Fibroblast of lung (primary cell): ENCODE results near the gene AKAP12. TPM values are rescaled to one million over a fixed set of nuclear protein-coding genes. Genes with fewer than 3 reads are reported as not detected.

Source experiments
- DNase-seq, 2 donors: peaks; one replicate each; pipeline versions ENCODE4 v3.0.0 to v3.0.0-alpha.2; 2010; ENCODE audit warnings: low read depth in 2 of 2
- H2AFZ ChIP-seq: 2 replicates; pipeline ENCODE4 v1.5.1; 2012; ENCODE audit warnings: low read length, control low read depth, inconsistent platforms
- H3K27ac ChIP-seq: 2 replicates; pipeline ENCODE4 v1.5.1; 2011; ENCODE audit warnings: low read length, control low read depth; ENCODE audit not compliant: insufficient read depth
- H3K27me3 ChIP-seq: 2 replicates; pipeline ENCODE4 v1.5.1; 2011; ENCODE audit warnings: mild to moderate bottlenecking, low read length; ENCODE audit not compliant: control insufficient read depth, insufficient read depth
- H3K36me3 ChIP-seq: 2 replicates; pipeline ENCODE4 v1.5.1; 2011; ENCODE audit warnings: low read length; ENCODE audit not compliant: control insufficient read depth, insufficient read depth
- H3K4me1 ChIP-seq: 2 replicates; pipeline ENCODE4 v1.5.1; 2011; ENCODE audit warnings: low read length; ENCODE audit not compliant: control insufficient read depth, insufficient read depth; ENCODE audit errors: extremely low read depth
- H3K4me2 ChIP-seq: 2 replicates; pipeline ENCODE4 v1.5.1; 2011; ENCODE audit warnings: low read length, control low read depth; ENCODE audit not compliant: insufficient read depth; ENCODE audit errors: extremely low read depth
- H3K4me3 ChIP-seq, 4 experiments: fragments of 200-600 bp in 1 of 4; sonication (generic) in 1 of 4; replicated peaks in 1 of 4; 2 replicates each; pipeline ENCODE4 v1.5.1; 2011 to 2016; ENCODE audit warnings: low read length in 4 of 4, low read depth in 3 of 4, mild to moderate bottlenecking in 3 of 4, control low read depth in 2 of 4, inconsistent platforms in 1 of 4, mixed read lengths in 1 of 4; ENCODE audit not compliant: insufficient read depth in 1 of 4; ENCODE audit errors: control extremely low read depth in 1 of 4
- H3K79me2 ChIP-seq: 2 replicates; pipeline ENCODE4 v1.5.1; 2012; ENCODE audit warnings: mild to moderate bottlenecking, low read length, inconsistent platforms; ENCODE audit not compliant: control insufficient read depth, insufficient read depth
- H3K9ac ChIP-seq: 2 replicates; pipeline ENCODE4 v1.5.1; 2011; ENCODE audit warnings: mild to moderate bottlenecking, low read length, control low read depth; ENCODE audit not compliant: insufficient read depth
- H3K9me3 ChIP-seq: 2 replicates; pipeline ENCODE4 v1.5.1; 2012; ENCODE audit warnings: low read depth, low read length; ENCODE audit not compliant: control insufficient read depth, insufficient read depth
- H4K20me1 ChIP-seq: 2 replicates; pipeline ENCODE4 v1.5.1; 2011; ENCODE audit warnings: low read length; ENCODE audit not compliant: control insufficient read depth, insufficient read depth; ENCODE audit errors: extremely low read depth
- CTCF ChIP-seq, 2 donors: IDR thresholded peaks in 1 of 2; conservative IDR thresholded peaks in 1 of 2; 1 replicate in 1 of 2; 2 replicates in 1 of 2; pipeline ENCODE4 v1.5.1; 2011 to 2012; ENCODE audit warnings: low read length in 2 of 2, control low read depth in 1 of 2, inconsistent platforms in 1 of 2, low read depth in 1 of 2, mild to moderate bottlenecking in 1 of 2
- EZH2 ChIP-seq: IDR thresholded peaks from 2 replicates; pipeline ENCODE4 v1.5.1; 2012; ENCODE audit warnings: low read length, control low read depth, mild to moderate bottlenecking; ENCODE audit errors: missing control alignments
- polyA plus RNA-seq, 2 donors: library from polyadenylated mRNA; depleted of rRNA in 1 of 2; stranded (reverse) in 1 of 2; unstranded in 1 of 2; fragments of >200 nt; gene quantifications; 2 replicates each; pipeline ENCODE4 v1.2.1, GENCODE V29; 2011 to 2012; ENCODE audit warnings: missing spikeins in 1 of 2
- total RNA-seq: library from RNA; depleted of rRNA; stranded (reverse); fragments of >200 nt; gene quantifications from 2 replicates; pipeline ENCODE4 v1.2.1, GENCODE V29; 2014

The AKAP12 gene
- total and polyA plus RNA-seq, 2 donors (not counting 1 experiment from before 2014, with no cell fraction given) = 68.5 to 133 TPM

DNA sequence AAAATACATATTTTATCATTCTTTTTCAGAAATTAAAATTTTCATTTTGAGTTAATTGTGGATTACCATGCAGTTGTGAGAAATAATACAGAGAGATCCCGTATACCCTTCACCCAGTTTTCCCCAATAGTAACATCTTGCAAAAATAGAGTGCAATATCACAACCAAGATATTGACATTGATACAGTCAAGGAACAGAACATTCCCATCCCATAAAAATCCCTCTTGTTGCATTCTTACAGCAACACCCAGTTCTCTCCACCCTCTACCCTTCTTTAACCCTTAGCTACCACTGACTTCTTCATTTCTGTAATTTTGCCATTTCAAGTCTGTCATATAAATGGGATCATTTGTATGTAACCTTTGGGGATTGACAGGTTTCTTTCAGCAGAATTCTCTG lies 6.9 kb upstream of the AKAP12 start:
- Histone ChIP-seq H3K36me3 (no peaks in the 10 kb centered on the region), H3K9me3 (no peaks in the 10 kb centered on the region), H3K9ac (no peak overlapping the region), H3K4me3 (no peak overlapping the region), H4K20me1 (no peaks in the 10 kb centered on the region), H3K27ac (no peak overlapping the region), H3K79me2 (no peaks in the 10 kb centered on the region), H3K4me2 (no peak overlapping the region), H3K4me1 (no peaks in the 10 kb centered on the region), H3K27me3 (no peaks in the 10 kb centered on the region), H2AFZ (no peak overlapping the region)
- DNase-seq = no peak
- no peak for TF ChIP-seq CTCF (conservative IDR thresholded peaks at IDR 0.05 in 1 of 2, IDR thresholded peaks at IDR 0.05 in 1 of 2; ENCODE audit: low read depth in 1 of 2, low read length in 2 of 2)
- TF ChIP-seq EZH2 = no peak

DNA sequence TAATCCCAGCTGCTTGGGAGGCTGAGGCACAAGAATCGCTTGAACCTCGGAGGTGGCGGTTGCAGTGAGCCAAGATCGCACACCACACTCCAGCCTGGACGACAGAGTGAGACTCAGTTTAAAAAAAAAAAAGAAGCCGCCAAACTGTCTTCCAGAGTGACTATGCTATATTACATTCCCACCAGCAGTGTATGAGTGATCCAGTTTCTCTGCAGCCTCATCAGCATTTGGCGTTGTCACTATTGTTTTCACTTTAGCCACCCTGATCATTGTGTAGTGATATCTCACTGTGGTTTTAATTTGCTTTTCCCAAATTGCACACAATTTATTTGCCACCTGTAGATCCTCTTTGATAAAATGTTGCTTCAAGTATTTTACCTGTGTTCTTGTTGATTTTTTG lies 6.0 kb upstream of the AKAP12 start:
- no peak for TF ChIP-seq CTCF (conservative IDR thresholded peaks at IDR 0.05 in 1 of 2, IDR thresholded peaks at IDR 0.05 in 1 of 2; ENCODE audit: low read depth in 1 of 2, low read length in 2 of 2)
- TF ChIP-seq EZH2 = no peak

DNA sequence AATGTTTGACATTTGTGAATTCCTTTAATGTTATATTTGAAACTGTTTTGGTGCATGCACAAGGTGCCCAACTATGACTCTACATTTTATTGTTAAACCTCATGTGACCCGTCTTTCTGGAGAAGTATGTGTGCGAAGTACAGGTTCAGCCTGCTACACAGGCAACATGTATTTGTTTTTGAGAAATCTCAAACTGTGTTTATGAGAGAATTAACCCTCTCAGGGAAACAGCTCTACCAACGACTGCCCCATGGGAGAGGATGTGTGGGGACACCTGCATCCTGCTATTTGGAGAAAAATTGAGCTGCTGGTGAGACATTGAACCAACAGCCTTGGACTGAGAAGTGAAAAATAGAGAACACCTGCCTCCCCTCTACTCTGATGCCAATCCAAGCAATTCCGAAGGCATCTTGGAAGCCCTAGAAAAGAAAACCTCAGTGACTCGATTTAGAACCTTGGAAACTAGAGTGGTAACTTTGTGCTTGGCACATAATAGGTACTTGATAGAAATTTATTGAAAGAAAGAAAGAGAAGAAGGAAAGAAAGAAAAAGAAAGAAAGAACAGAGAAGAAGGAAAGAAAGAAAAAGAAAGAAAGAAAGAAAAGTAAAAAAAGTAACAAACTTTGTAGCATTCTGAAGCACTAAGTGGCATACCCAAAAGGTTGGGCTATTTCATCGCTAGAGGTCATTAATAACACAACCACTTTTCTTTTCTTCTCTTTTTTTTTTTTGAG lies 2.9 kb upstream of the AKAP12 start:
- H3K4me3 ChIP-seq = no peak overlapping the region
- H3K4me1 ChIP-seq = peaks cover 3% of the 10 kb centered on the region
- H3K79me2 ChIP-seq = peaks cover 4% of the 10 kb centered on the region
- H3K9ac ChIP-seq = no peak overlapping the region
- TF ChIP-seq CTCF (conservative IDR thresholded peaks at IDR 0.05 in 1 of 2, IDR thresholded peaks at IDR 0.05 in 1 of 2; ENCODE audit: low read depth in 1 of 2, low read length in 2 of 2) (no peak), EZH2 (no peak)
- H3K27me3 ChIP-seq = no peaks in the 10 kb centered on the region
- no peaks in the 10 kb centered on the region for H3K36me3 ChIP-seq
- DNase-seq = no peak
- no peak overlapping the region for H3K4me2 ChIP-seq
- H3K9me3 ChIP-seq = no peaks in the 10 kb centered on the region
- H2AFZ ChIP-seq = no peak overlapping the region
- H4K20me1 ChIP-seq = no peaks in the 10 kb centered on the region
- H3K27ac ChIP-seq = no peak overlapping the region

More for the DNA sequence above, 6.0 kb upstream of the AKAP12 start:
- no peak overlapping the region for H3K4me3 ChIP-seq
- H3K9me3 ChIP-seq = no peaks in the 10 kb centered on the region
- no peak overlapping the region for H3K27ac ChIP-seq
- no peaks in the 10 kb centered on the region for H4K20me1 ChIP-seq
- no peaks in the 10 kb centered on the region for H3K27me3 ChIP-seq
- H3K4me2 ChIP-seq = no peak overlapping the region
- H3K4me1 ChIP-seq = no peaks in the 10 kb centered on the region
- no peaks in the 10 kb centered on the region for H3K79me2 ChIP-seq
- no peak overlapping the region for H2AFZ ChIP-seq
- no peak overlapping the region for H3K9ac ChIP-seq
- no peak for DNase-seq
- no peaks in the 10 kb centered on the region for H3K36me3 ChIP-seq
